ENCODE results near the gene NEUROG3. TPM values are rescaled to one million over a fixed set of nuclear protein-coding genes. Genes with fewer than 3 reads are reported as not detected.

NEUROG3 gene
- total and polyA plus RNA-seq, 2 of the 13 experiments (the other 11 are each of a cell fraction or from before 2014, with no cell fraction given): not detected

DNA sequence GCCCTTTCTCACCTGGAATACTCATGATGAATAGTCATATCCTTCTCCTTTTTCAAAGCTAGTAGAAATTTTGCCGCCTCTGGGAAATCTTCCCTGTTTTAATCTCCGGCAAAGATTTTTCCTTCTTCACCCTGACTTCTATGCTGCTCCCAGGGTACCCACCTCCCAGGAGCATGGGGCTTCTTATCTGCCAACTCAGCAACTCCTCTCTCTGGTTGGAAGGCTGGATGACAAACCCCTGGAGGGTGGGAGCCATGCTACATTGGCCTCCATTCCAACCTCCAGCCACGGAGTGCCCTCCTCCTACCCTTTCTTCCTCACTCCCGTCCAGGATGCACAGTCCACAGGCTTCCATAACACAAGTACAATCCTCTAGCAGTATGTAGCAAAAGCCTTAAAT is 19.9 kb downstream of the NEUROG3 start:
- 45% methylated on average over 4 of the region's 4 CpGs for WGBS (ENCODE audit: low lambda C conversion rate)
- Histone ChIP-seq H3K4me1 (ENCODE audit: insufficient read depth, low read length) (no peaks in the 10 kb centered on the region), H3K9ac (ENCODE audit: insufficient read depth, low read depth, low read length) (no peak overlapping the region), H3K36me3 (replicated peaks in 1 of 2; ENCODE audit: control insufficient read depth in 1 of 2, insufficient read depth in 2 of 2, low read length in 2 of 2) (no peaks in the 10 kb centered on the region), H3K9me3 (ENCODE audit: low read length) (peaks cover 26% of the 10 kb centered on the region; the same call in 1 of the 2 replicates), H3K4me3 (replicated peaks in 1 of 3; ENCODE audit: insufficient read depth in 1 of 3, low read depth in 2 of 3, low read length in 3 of 3) (no peak overlapping the region), H3K4me2 (ENCODE audit: low read depth, low read length) (no peak overlapping the region), H3K27me3 (ENCODE audit: control insufficient read depth in 1 of 2, insufficient read depth in 2 of 2, low read length in 2 of 2) (peaks cover 0 to 4% of the 10 kb centered on the region in 2 experiments; a peak in 3 of 5 replicates), H2AFZ (ENCODE audit: low read length) (no peak overlapping the region), H3K79me2 (ENCODE audit: insufficient read depth, low read length) (no peaks in the 10 kb centered on the region), H4K20me1 (ENCODE audit: insufficient read depth, low read length) (no peaks in the 10 kb centered on the region), H3K27ac (ENCODE audit: extremely low read length, insufficient read depth, low read length) (no peak overlapping the region)
- FAIRE-seq (no peak), ATAC-seq (no peak), DNase-seq (ENCODE audit: low spot score) (no peak)
- in situ Hi-C loops (cut with HindIII; ENCODE audit: extremely low pct_ligation_motif_present, low pct_unique_long_range_greater_than_20kb): no loop called here
- TF ChIP-seq KDM4B (CRISPR knock-in tag; IDR thresholded peaks at IDR 0.05) (no peak), ZNF652 (CRISPR knock-in tag; IDR thresholded peaks at IDR 0.05; ENCODE audit: borderline replicate concordance, low read depth) (no peak), ZNF784 (CRISPR knock-in tag; IDR thresholded peaks at IDR 0.05; ENCODE audit: borderline replicate concordance) (no peak), MAFK (conservative IDR thresholded peaks at IDR 0.05 in 1 of 2, IDR thresholded peaks at IDR 0.05 in 1 of 2; ENCODE audit: low read length in 2 of 2) (peak; percentile 46 to 65; a peak in 2 of 4 replicates), RARG (CRISPR knock-in tag; IDR thresholded peaks at IDR 0.05; ENCODE audit: low read depth) (no peak)
- CTCF ChIA-PET (ENCODE audit: low intra/inter-chr PET ratio, low total read pairs): no interaction called here
- intact Hi-C loops (cut with micrococcal nuclease; ENCODE audit: unreplicated experiment): no loop called here
- BruUV-seq (replicated peaks): no TSS peak
- POLR2A ChIA-PET: no interaction called here

DNA sequence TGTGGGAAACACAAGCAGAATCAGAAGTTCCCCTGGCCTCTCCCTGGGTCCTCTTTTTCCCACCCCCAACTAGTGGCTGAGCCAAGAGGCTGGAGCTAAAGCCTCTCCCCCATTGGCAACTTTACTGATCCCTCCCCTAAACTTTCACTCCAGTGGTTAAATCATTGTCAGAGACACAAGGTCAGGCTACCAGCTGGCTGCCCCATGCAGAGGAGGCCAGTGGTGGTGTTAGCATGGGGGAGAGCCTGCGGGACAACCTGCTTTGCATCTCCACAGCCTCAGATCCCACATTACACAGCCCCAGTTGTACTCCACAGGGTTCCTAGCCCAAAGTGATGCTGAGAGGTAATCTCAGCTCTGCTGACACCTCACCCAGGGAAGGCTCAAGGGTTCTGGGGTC is 21.0 kb downstream of the NEUROG3 start:
- Histone ChIP-seq H4K20me1 (ENCODE audit: insufficient read depth, low read length) (no peaks in the 10 kb centered on the region), H3K4me2 (ENCODE audit: low read depth, low read length) (no peak overlapping the region), H3K9ac (ENCODE audit: insufficient read depth, low read depth, low read length) (no peak overlapping the region), H3K36me3 (replicated peaks in 1 of 2; ENCODE audit: control insufficient read depth in 1 of 2, insufficient read depth in 2 of 2, low read length in 2 of 2) (no peaks in the 10 kb centered on the region), H3K27me3 (ENCODE audit: control insufficient read depth in 1 of 2, insufficient read depth in 2 of 2, low read length in 2 of 2) (peaks cover 0 to 4% of the 10 kb centered on the region in 2 experiments; a peak in 3 of 5 replicates), H3K4me3 (replicated peaks in 1 of 3; ENCODE audit: insufficient read depth in 1 of 3, low read depth in 2 of 3, low read length in 3 of 3) (no peak overlapping the region), H3K9me3 (ENCODE audit: low read length) (peaks cover 28% of the 10 kb centered on the region; the same call in 1 of the 2 replicates), H2AFZ (ENCODE audit: low read length) (no peak overlapping the region), H3K79me2 (ENCODE audit: insufficient read depth, low read length) (no peaks in the 10 kb centered on the region), H3K27ac (ENCODE audit: extremely low read length, insufficient read depth, low read length) (no peak overlapping the region), H3K4me1 (ENCODE audit: insufficient read depth, low read length) (no peaks in the 10 kb centered on the region)
- WGBS (ENCODE audit: low lambda C conversion rate): no CpG with 5 or more reads among the region's 1 CpG
- POLR2A ChIA-PET: no interaction called here
- TF ChIP-seq, protein P1, sequence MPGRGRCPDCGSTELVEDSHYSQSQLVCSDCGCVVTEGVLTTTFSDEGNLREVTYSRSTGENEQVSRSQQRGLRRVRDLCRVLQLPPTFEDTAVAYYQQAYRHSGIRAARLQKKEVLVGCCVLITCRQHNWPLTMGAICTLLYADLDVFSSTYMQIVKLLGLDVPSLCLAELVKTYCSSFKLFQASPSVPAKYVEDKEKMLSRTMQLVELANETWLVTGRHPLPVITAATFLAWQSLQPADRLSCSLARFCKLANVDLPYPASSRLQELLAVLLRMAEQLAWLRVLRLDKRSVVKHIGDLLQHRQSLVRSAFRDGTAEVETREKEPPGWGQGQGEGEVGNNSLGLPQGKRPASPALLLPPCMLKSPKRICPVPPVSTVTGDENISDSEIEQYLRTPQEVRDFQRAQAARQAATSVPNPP (CRISPR knock-in tag; IDR thresholded peaks at IDR 0.05): no peak
- TF ChIP-seq, protein P2, sequence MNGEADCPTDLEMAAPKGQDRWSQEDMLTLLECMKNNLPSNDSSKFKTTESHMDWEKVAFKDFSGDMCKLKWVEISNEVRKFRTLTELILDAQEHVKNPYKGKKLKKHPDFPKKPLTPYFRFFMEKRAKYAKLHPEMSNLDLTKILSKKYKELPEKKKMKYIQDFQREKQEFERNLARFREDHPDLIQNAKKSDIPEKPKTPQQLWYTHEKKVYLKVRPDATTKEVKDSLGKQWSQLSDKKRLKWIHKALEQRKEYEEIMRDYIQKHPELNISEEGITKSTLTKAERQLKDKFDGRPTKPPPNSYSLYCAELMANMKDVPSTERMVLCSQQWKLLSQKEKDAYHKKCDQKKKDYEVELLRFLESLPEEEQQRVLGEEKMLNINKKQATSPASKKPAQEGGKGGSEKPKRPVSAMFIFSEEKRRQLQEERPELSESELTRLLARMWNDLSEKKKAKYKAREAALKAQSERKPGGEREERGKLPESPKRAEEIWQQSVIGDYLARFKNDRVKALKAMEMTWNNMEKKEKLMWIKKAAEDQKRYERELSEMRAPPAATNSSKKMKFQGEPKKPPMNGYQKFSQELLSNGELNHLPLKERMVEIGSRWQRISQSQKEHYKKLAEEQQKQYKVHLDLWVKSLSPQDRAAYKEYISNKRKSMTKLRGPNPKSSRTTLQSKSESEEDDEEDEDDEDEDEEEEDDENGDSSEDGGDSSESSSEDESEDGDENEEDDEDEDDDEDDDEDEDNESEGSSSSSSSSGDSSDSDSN (CRISPR knock-in tag; IDR thresholded peaks at IDR 0.05): no peak
- BruUV-seq (replicated peaks): no TSS peak
- FAIRE-seq (no peak), ATAC-seq (no peak), DNase-seq (ENCODE audit: low spot score) (no peak)
- in situ Hi-C loops (cut with HindIII; ENCODE audit: extremely low pct_ligation_motif_present, low pct_unique_long_range_greater_than_20kb): no loop called here
- CTCF ChIA-PET (ENCODE audit: low intra/inter-chr PET ratio, low total read pairs): no interaction called here
- intact Hi-C loops (cut with micrococcal nuclease; ENCODE audit: unreplicated experiment): no loop called here
